Right atrium auricular region (tissue), 2 donors: Measurements from ENCODE around the gene AMFR. TPM values are rescaled to one million over a fixed set of nuclear protein-coding genes. Genes with fewer than 3 reads are reported as not detected.

Experiments used
- DNase-seq: peaks from one replicate; pipeline ENCODE4 v3.0.0-alpha.2; 2019; ENCODE audit warnings: low spot score
- H3K27ac ChIP-seq, 2 donors: fragments of 200-600 bp; sonication (generic); 1 replicate in 1 of 2; 2 replicates in 1 of 2; pipeline ENCODE4 v1.5.1; 2016 to 2019
- H3K27me3 ChIP-seq, 2 donors: fragments of 200-600 bp; sonication (generic); one replicate each; pipeline versions ENCODE4 v1.5.1 to v1.6.0; 2017 to 2019
- H3K36me3 ChIP-seq: fragments of 200-600 bp; sonication (generic); one replicate; pipeline ENCODE4 v1.5.1; 2016
- H3K4me1 ChIP-seq, 2 donors: fragments of 200-600 bp; sonication (generic); one replicate each; pipeline versions ENCODE4 v1.5.1 to v1.6.0; 2017 to 2019
- H3K4me3 ChIP-seq, 2 donors: fragments of 200-600 bp; sonication (generic); 1 replicate in 1 of 2; 2 replicates in 1 of 2; pipeline ENCODE4 v1.5.1; 2017 to 2019; ENCODE audit warnings: mild to moderate bottlenecking in 1 of 2, moderate library complexity in 1 of 2
- H3K9me3 ChIP-seq, 2 donors: fragments of 200-600 bp; sonication (generic); one replicate each; pipeline ENCODE4 v1.5.1; 2019
- CTCF ChIP-seq, 2 donors: fragments of 200-600 bp; sonication (generic); IDR thresholded peaks; one replicate each; pipeline ENCODE4 v1.5.1; 2019; ENCODE audit warnings: antibody characterized with exemption in 2 of 2
- total RNA-seq, 2 donors: library from RNA; depleted of rRNA; stranded (reverse); fragments of >200 nt; gene quantifications; one replicate each; pipeline ENCODE4 v1.1.0, GENCODE V29; 2016

AMFR gene
- total RNA-seq, 2 donors from 2014 or later = 110 to 153 TPM

- Histone ChIP-seq H3K27me3 (no peaks in the 10 kb centered on the region), H3K27ac (peak overlapping the region in 1 of 2 donors; percentile 78), H3K36me3 (no peaks in the 10 kb centered on the region), H3K4me1 (peaks cover 0 to 25% of the 10 kb centered on the region in 2 donors), H3K9me3 (no peaks in the 10 kb centered on the region), H3K4me3 (peak overlapping the region in 1 of 2 donors; percentile 37)
- peak; percentile 89 for DNase-seq
- peak; percentile 91 to 97 for TF ChIP-seq CTCF (IDR thresholded peaks at IDR 0.05)
Observed at GRCh38 chr16:56317998-56318826, 107.1 kb downstream of the AMFR start.

- Histone ChIP-seq H3K36me3 (no peaks in the 10 kb centered on the region), H3K27ac (peak overlapping the region in 1 of 2 donors; percentile 39), H3K4me3 (no peak overlapping the region), H3K27me3 (no peaks in the 10 kb centered on the region), H3K9me3 (no peaks in the 10 kb centered on the region), H3K4me1 (peaks cover 0 to 30% of the 10 kb centered on the region in 2 donors)
- no peak for DNase-seq
- TF ChIP-seq CTCF (IDR thresholded peaks at IDR 0.05) = peak in 1 of 2 donors; percentile 10
Observed at GRCh38 chr16:56316545-56316944, 108.8 kb downstream of the AMFR start.

- H3K4me3 ChIP-seq = no peak overlapping the region
- no peak for DNase-seq
- no peaks in the 10 kb centered on the region for H3K27me3 ChIP-seq
- H3K27ac ChIP-seq = peak overlapping the region in 1 of 2 donors; percentile 39
- no peaks in the 10 kb centered on the region for H3K9me3 ChIP-seq
- peaks cover 0 to 34% of the 10 kb centered on the region in 2 donors for H3K4me1 ChIP-seq
- TF ChIP-seq CTCF (IDR thresholded peaks at IDR 0.05) = no peak
- no peaks in the 10 kb centered on the region for H3K36me3 ChIP-seq
Observed at GRCh38 chr16:56315955-56316354, 109.4 kb downstream of the AMFR start.

- no peaks in the 10 kb centered on the region for H3K27me3 ChIP-seq
- no peak overlapping the region for H3K27ac ChIP-seq
- TF ChIP-seq CTCF (IDR thresholded peaks at IDR 0.05) = no peak
- H3K4me1 ChIP-seq = peaks cover 0 to 28% of the 10 kb centered on the region in 2 donors
- H3K4me3 ChIP-seq = no peak overlapping the region
- DNase-seq = no peak
- no peaks in the 10 kb centered on the region for H3K36me3 ChIP-seq
- H3K9me3 ChIP-seq = no peaks in the 10 kb centered on the region
Observed at GRCh38 chr16:56314244-56314850, 111.0 kb downstream of the AMFR start.

GRCh38 chr16:56312556-56312955 is 112.8 kb downstream of the AMFR start:
- Histone ChIP-seq H3K9me3 (no peaks in the 10 kb centered on the region), H3K36me3 (no peaks in the 10 kb centered on the region), H3K4me3 (no peak overlapping the region), H3K27me3 (no peaks in the 10 kb centered on the region), H3K4me1 (peaks cover 0 to 11% of the 10 kb centered on the region in 2 donors), H3K27ac (peak overlapping the region in 1 of 2 donors; percentile 42)
- no peak for DNase-seq
- no peak for TF ChIP-seq CTCF (IDR thresholded peaks at IDR 0.05)
